GM21360 (cell line): ENCODE data around the gene DEFB128.

Experiments
- ATAC-seq: cut with Tn5 transposase; IDR thresholded peaks from one replicate; pipeline ENCODE4 v1.9.1; 2021; ENCODE audit warnings: mild to moderate bottlenecking, moderate library complexity; ENCODE audit not compliant: unreplicated experiment

Gene DEFB128

DNA sequence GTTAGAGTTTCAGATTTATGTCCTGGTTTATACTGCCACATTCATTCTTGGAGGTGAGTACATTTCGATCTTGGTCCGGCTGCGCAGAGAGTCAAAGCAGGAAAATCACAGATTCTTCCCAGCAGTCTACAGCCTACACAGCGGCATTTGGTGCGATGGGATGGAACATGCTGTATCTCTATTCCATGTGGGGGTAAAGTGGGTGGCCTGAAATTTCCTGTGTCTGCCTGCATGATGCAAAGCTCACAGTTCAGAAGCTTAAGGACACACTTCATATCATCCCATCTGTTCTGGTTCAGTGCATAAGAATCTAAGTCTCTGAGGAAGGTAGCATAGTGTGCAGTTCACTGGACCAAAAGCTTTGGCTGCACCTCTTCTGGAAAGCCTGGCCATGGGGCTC, 32.4 kb downstream of the DEFB128 start, which contains the start of gene DEFB127:
DEFB127 (plus strand) TSS at position 301 of the 400 bp plus-strand sequence; CDS start at position 392, 91 bp downstream.
- ATAC-seq = no peak

DNA sequence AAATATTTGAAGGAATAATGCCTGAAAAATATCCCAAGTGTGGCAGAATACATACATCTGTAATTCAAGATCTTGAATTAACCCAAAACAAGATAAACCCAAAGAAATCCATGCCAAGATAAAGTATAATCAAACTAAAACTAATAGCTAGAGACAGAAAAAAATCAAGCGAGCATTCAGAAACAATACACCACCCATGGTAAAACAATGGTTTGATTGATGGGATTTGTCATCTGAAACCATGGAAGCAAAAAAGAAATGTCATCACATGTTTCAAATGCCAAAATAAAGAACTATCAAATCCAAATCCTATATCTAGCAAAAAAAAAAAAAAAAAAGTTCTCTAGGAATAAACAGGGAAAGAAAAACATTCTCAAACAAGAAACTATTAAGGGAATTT, 37.4 kb downstream of the DEFB128 start:
- no peak for ATAC-seq

DNA sequence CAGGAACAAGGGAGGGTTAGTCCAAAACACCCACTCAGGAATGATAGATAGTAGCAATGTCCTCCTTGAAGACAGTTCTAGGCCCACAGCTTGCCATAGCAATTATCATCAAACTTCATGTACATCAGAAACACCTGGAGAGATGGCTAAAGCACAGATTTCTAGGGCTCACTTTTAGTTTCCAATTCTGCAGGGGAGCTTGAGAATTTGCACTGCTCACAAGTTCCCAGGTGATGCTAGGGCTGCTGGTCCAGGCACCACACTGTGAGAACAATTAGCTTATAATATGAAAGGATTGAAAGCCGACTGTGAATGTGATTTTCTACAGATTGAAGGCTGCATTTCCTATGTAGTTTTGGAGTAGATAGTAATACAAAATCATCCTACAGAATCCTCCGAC, 43.6 kb downstream of the DEFB128 start:
- ATAC-seq = no peak

DNA sequence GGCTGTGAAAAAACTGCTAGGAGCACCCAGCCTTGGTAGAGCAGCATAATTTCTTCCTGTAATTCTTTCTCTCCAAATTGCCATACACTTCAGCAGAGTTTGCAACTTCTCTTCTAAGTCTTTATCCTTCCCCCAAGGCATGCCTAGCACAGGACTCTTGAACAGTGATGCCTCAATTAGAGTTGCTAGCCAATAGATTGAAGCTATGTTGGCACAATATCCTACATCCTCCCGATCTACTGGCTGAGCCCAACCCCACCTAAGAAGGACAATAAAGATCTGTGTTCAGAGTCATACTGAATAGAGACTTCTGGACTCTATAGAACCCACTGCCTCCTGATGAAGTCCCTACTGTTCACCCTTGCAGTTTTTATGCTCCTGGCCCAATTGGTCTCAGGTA, 47.2 kb downstream of the DEFB128 start, which contains the start of gene DEFB126:
DEFB126 (plus strand) TSS at position 301 of the 400 bp plus-strand sequence; CDS start at position 340, 39 bp downstream.
- no peak for ATAC-seq
